Stomach (tissue), 4 donors: ENCODE results near the gene DEF6.

Experiments
- CTCF ChIP-seq, 7 experiments: fragments of 450-650 bp in 4 of 7; fragments of 200-600 bp in 3 of 7; sonication (generic) in 3 of 7; IDR thresholded peaks; one replicate each; pipeline ENCODE4 v1.5.1; 2016 to 2019; ENCODE audit warnings: antibody characterized with exemption in 7 of 7, control low read depth in 2 of 7, mild to moderate bottlenecking in 1 of 7
- EP300 ChIP-seq: sonication (generic); formaldehyde crosslinking; IDR thresholded peaks from one replicate; pipeline ENCODE4 v1.6.1; 2017; ENCODE audit warnings: antibody characterized with exemption
- POLR2A ChIP-seq, 4 donors: fragments of 450-650 bp; IDR thresholded peaks; one replicate each; pipeline ENCODE4 v1.6.1; 2016; ENCODE audit warnings: antibody characterized with exemption in 4 of 4, control low read depth in 2 of 4, mild to moderate bottlenecking in 1 of 4, moderate library complexity in 1 of 4
- POLR2AphosphoS5 ChIP-seq, 3 donors: sonication (generic); formaldehyde crosslinking; IDR thresholded peaks; one replicate each; pipeline ENCODE4 v1.6.1; 2016; ENCODE audit warnings: antibody characterized with exemption in 3 of 3

- TF ChIP-seq POLR2AphosphoS5 (IDR thresholded peaks at IDR 0.05): no peak
- TF ChIP-seq POLR2A (IDR thresholded peaks at IDR 0.05): no peak
- TF ChIP-seq CTCF (IDR thresholded peaks at IDR 0.05): no peak
- no peak for TF ChIP-seq EP300
Measured at GRCh38 chr6:35295521-35296315, 1.9 kb upstream of the DEF6 start.
